Hematopoietic multipotent progenitor cell treated with erythropoietin and hydrocortisone succinate and interleukin-3 and kit ligand, for 6 days (in vitro differentiated cells): ENCODE measurements around the gene TAL2.
A peak's percentile ranks its signal among the peaks of the same experiment; 100 is the strongest.
"Not testable (repeated sequence)": the region's sequence is repeated elsewhere in the genome, so short reads cannot be mapped to it uniquely, and the experiment has no call there.

Source experiments
- DNase-seq: peaks from one replicate; pipeline ENCODE4 v3.0.0-alpha.2; 2015

TAL2 gene

GRCh38 chr9:105676351-105676923 lies 14.2 kb downstream of the TAL2 start:
- no peak for DNase-seq

GRCh38 chr9:105678163-105678562 lies 15.9 kb downstream of the TAL2 start:
- DNase-seq: no peak

GRCh38 chr9:105678781-105679180 lies 16.5 kb downstream of the TAL2 start:
- no peak for DNase-seq

GRCh38 chr9:105679257-105680022 lies 17.2 kb downstream of the TAL2 start:
- DNase-seq: no peak

- no peak for DNase-seq
These were observed 19.1 kb downstream of the TAL2 start for GRCh38 chr9:105681313-105681712.

GRCh38 chr9:105681724-105682123 lies 19.5 kb downstream of the TAL2 start:
- DNase-seq: no peak

- no peak for DNase-seq
These were observed 21.5 kb downstream of the TAL2 start for GRCh38 chr9:105683688-105684275.

GRCh38 chr9:105686936-105687335 lies 24.7 kb downstream of the TAL2 start:
- DNase-seq: no peak

GRCh38 chr9:105690742-105691141 lies 28.5 kb downstream of the TAL2 start:
- peak; percentile 18 for DNase-seq

GRCh38 chr9:105693435-105694189 lies 31.4 kb downstream of the TAL2 start:
- DNase-seq: peak; percentile 42

GRCh38 chr9:105694190-105694847 lies 32.1 kb downstream of the TAL2 start, which contains the start of gene TMEM38B:
TSS of gene TMEM38B (plus strand) at chr9:105694541. CDS start at chr9:105694661, 120 bp downstream.
- DNase-seq: peak; percentile 83

- peak; percentile 78 for DNase-seq
These were observed 32.8 kb downstream of the TAL2 start for GRCh38 chr9:105694848-105695581.

GRCh38 chr9:105696219-105696793 lies 34.0 kb downstream of the TAL2 start:
- DNase-seq: no peak

GRCh38 chr9:105697871-105698270 lies 35.6 kb downstream of the TAL2 start:
- DNase-seq: no peak

GRCh38 chr9:105698348-105698870 lies 36.2 kb downstream of the TAL2 start:
- DNase-seq: no peak

- DNase-seq: peak; percentile 12
These were observed 38.4 kb downstream of the TAL2 start for GRCh38 chr9:105700668-105701067.

- DNase-seq: peak; percentile 32
These were observed 38.9 kb downstream of the TAL2 start for GRCh38 chr9:105701145-105701544.

- DNase-seq: no peak
These were observed 40.0 kb downstream of the TAL2 start for GRCh38 chr9:105702207-105702606.

GRCh38 chr9:105703638-105704037 lies 41.4 kb downstream of the TAL2 start:
- DNase-seq: not testable (repeated sequence)

GRCh38 chr9:105706156-105706555 lies 43.9 kb downstream of the TAL2 start:
- no peak for DNase-seq

- DNase-seq: peak; percentile 26
These were observed 46.1 kb downstream of the TAL2 start for GRCh38 chr9:105708405-105708804.
